Measurements from ENCODE around the gene KLHL11.
"Not testable (repeated sequence)": the region's sequence is repeated elsewhere in the genome, so short reads cannot be mapped to it uniquely, and the experiment has no call there.

The KLHL11 gene

DNA sequence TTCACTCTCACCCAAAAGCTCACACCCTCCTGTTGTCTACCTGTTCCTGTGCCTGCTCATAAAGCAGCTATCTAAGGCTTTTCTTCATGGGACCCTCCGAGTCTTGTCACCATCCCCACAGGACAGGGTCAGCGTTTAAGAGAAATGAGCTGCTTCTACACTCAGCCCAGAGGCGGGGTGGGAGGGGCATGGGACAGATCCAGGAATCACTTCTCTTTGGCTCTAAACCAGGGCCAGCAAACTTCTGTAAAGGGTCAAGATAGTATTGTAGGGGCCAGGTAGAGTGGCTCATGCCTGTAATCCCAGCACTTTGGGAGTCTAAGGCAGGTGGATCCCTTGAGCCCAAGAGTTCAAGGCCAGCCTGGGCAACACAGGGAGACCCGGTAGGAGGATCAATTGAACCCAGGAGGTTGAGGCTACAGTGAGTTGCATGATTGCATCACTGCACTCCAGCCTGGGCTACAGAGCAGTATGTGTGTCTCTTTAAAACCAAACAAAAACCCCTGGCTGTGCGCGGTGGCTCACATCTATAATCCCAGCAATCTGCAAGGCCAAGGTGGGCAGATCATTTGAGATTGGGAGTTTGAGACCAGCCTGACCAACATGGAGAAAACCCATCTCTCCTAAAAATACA is 23.2 kb upstream of the KLHL11 start:
- no peak for DNase-seq (ENCODE audit: low spot score)

DNA sequence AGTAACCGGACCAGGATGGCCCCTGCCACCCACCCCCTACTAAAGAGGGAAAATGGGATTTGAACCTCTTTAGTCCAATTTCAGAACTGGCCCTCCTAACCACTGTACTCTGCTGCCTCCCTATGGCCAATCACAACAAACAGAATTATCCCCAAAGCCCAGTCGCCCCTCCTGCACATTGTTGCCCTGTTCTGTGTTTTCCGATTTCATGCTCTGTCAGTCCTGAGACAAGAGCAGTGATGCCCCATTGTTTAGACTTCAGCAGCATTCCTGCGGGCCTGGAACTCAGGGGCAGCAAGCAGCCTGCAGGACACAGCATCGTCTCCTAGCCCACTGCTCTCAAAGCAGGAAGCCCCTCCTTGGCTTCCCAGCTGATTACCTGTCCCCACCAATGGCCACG is 20.5 kb upstream of the KLHL11 start:
- DNase-seq (ENCODE audit: low spot score) = peak; percentile 24

DNA sequence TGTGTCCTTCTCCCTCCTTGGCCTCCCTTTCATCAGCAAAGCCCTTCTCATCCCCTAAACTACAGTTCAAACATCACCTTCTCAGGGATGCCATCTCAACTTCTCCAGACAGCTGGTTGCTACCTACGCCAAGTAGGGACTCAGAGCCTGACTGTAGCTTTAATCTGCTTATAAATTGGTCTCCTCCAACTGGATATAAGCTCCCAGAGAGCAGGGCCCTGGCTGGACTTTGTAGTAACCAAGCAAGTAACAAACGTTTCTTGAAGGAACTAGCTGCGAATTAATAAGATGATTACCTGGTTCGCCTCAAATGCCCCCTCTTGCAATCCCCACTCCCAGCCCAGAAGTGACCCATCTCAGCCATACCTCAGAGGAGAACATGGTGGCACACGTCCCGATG is 17.5 kb upstream of the KLHL11 start:
- no peak for DNase-seq (ENCODE audit: low spot score)

DNA sequence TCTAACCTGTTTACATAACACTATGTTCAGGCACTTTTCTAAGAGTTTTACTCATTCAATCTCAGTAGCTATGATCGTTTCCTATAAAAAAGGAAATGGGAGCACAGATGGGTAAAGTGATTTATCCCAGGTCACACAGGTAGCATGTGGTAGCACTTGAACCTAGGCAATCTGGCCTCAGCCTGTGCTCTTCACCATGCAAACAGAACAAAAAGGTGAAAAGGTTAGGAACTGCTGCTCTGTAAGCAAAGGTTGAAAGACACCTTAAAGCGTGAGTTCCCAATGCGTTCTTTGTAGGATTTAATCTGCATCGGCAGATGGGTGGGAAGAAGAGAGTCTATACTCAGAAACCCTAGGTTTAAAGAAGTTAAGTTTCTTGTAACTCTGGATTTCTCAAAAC is 14.9 kb upstream of the KLHL11 start:
- no peak for DNase-seq (ENCODE audit: low spot score)

DNA sequence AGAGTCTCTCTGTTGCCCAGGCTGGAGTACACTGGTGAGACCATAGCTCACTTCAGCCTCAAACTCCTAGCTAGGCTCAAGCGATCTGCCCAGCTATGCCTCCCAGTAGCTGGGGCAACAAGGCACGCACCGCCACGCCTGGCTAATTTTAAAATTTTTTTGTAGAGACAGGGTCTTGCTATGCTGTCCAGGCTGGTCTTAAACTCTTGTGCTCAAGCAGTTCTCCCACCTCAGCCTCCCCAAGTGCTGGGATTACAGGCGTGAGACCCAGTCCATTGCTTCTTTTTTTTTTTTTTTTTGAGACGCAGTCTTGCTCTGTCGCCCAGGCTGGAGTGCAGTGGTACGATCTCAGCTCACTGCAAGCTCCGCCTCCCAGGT is 9.1 kb upstream of the KLHL11 start:
- DNase-seq (ENCODE audit: low spot score) = not testable (repeated sequence)

DNA sequence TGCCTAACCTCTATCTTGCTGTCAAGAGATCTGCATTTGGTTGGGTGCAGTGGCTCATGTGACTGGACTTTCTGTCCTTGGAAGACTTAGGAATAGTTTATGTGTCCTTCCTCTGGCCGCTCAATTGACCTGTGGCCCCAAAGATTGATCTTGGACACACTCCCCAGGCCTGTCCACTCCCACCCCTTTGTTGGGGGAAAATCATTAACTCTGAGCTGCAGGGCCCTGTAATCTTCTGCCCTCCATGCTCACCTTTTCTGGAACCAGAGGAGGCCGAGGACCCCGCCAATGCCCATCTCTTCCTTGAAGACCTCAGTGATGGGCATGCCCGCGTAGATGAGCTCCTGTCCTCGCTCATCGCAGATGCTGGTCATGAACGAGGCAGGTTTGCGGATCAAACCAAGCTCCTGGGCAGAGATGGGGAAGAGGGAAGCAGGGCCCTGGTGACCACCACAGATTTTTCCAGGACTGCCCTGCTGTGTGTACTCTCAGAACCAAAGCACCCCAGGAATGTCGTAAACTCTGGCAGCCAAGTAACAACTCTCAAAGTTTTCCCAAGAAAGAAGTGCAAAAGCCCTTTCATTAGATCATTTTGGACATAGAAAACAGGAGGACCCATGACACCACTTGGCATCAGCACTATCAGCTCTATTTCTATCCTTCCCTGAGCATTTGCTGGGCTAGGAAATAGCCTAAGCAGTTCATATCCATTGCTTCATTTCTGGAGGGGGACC is 8.5 kb upstream of the KLHL11 start:
- DNase-seq (ENCODE audit: low spot score) = no peak

DNA sequence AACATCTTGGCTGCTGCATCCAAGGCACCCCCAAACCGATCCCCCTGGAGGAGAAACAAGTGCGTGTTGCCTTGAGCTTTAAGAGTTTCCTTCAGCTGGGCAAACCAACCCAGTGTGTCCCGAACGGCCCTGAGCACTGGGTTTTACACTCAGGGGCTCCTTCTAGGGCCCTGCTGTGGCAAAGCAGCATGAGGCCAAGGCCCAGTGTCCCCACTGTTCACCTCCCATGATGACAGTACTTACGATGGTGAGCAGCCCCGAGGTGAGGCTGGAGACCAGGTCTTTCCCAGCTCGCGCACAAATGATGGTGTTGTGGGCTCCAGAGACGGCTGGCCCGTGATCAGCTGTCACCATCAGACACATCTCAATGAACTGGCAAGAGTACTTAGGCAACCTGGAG is 6.6 kb upstream of the KLHL11 start:
- DNase-seq (ENCODE audit: low spot score) = no peak

DNA sequence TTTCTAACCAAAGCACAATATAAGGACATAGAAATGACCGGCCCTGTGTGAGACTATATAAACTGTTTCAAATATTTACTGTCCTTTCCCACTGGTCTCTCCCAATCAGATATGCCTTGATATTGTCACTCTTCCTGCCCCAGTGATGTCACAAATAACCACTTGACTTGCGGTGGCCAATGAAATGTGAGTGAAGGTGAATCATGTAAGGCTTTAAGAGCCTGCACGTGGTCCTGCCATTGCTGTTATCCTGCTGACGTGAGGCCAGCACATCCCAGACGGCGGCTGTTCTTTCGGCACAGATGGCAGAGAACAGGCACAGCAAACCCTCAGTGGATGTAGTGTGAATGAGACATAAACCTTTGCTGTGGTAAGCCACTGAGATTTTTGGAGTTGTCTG is 5.4 kb upstream of the KLHL11 start:
- DNase-seq (ENCODE audit: low spot score) = no peak

DNA sequence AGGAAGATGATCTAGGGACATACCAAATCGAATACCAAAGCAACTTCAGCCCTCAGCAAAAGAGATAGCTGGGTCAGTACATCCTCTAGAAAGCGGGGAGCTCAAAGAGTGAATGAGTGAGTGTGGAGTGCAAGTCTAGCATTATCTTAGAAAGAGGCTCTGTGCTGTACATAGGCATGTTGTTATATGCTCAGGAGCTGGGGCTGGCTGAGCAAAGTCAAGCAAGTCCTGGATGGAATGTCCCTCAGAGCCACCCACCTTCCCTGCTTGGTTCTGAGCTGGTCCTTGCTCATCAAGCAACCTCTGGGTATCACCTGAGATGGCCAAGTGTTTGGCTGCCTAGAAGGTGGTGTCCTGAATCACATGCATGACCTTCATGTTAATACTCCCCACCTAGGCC is 4.9 kb upstream of the KLHL11 start:
- no peak for DNase-seq (ENCODE audit: low spot score)

DNA sequence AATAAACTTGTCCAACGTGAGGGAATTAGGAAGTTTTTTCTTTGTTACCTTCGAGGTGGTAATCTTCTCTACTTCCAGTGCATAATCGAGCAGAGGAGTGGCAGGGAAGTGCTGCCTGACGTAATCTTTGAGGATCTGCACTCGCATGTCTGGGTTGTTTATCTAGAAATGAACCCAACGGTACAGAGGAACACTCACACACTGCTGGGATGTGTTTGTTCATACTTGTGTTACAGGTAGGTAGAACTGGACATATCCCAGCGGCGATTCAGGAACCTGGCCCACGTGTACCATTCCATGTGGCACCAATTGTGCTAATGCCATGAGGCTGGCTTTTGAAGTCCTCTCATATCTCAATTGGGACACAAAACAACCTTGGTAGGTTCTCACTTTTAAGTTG is 4.2 kb upstream of the KLHL11 start:
- no peak for DNase-seq (ENCODE audit: low spot score)

DNA sequence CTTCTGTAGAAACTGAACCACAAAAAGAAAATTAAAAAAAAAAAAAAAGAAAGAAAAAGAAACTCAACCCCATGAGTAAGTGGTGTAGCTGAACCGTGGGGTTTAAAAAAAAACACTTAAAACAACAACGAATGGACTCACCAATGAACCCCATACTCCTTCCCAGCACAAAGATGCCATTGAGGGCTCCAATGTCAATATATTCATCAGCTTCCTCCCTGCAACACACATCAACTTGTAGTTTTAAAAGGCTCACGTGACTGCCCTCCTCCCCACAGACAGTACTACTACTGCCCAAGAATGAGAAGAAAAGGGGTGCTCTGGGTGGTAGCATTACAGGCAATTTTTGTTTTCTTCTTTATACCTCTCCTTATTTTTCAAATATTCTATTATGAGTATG is 3.3 kb upstream of the KLHL11 start:
- DNase-seq (ENCODE audit: low spot score) = no peak

DNA sequence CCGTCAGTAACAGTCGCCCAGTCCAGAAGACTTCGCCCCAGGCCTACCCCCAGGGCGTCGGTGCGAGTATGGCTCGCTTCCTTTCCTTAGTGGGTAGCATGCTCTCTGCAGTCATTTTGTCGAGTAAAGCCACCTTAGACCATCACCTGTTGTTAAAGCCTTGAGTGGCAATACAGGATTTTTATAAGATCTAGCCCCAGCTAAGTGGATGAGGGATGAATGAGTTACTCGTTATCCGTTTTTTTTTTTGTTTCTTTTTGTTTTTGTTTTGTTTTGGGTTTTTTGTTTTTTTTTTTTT is 322 bp upstream of the KLHL11 start:
- no peak for DNase-seq (ENCODE audit: low spot score)

DNA sequence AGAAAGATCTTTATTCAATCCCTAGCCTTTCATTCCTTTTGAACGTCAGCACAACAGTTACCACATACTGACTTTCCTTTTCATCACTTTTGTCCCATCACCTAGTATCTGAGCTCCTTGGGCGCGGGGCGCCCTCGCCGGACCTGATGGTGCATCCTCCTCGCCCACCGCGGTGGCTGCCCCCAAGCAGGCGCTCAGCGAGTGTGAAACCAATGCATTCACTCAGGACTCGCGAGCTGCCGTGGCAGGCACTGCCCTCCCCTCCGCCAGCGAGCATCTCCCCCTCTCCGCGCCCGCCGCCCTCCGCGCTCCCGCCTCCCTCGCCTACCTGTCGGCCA is 756 bp downstream of the KLHL11 start:
- DNase-seq (ENCODE audit: low spot score) = no peak

DNA sequence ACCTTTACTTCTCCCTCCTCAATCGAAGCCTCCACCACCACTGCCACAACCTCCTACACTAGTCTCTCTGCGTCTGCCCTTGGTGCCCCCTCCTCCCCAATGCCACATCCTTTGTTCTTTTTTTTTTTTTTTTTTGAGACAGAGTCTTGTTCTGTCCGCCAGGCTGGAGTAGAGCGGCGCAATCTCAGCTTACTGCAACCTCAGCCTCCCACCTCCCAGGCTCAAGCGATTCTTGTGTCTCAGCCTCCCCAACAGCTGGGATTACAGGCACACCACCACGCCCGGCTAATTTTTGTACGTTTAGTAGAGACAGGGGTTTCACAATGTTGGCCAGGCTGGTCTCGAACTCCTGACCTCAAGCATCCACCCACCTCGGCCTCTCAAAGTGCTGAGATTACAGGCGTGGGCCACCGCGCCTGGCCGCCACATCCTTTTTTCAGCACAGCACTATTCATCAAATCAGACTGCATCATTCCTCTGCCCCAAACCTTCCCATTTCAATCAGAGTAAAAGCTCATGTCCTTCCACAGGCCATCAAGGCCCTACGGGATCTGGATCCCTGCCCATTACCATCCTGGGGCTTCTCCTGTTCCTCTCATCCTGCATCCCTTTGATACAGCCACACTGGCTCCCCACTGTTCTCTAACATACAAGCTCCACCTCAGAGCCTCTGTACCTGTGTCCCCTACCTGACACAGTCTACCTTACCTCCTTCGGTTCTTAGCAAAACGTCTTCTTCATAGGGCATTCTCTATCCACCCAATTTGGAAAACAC is 2.0 kb downstream of the KLHL11 start:
- DNase-seq (ENCODE audit: low spot score) = no peak

DNA sequence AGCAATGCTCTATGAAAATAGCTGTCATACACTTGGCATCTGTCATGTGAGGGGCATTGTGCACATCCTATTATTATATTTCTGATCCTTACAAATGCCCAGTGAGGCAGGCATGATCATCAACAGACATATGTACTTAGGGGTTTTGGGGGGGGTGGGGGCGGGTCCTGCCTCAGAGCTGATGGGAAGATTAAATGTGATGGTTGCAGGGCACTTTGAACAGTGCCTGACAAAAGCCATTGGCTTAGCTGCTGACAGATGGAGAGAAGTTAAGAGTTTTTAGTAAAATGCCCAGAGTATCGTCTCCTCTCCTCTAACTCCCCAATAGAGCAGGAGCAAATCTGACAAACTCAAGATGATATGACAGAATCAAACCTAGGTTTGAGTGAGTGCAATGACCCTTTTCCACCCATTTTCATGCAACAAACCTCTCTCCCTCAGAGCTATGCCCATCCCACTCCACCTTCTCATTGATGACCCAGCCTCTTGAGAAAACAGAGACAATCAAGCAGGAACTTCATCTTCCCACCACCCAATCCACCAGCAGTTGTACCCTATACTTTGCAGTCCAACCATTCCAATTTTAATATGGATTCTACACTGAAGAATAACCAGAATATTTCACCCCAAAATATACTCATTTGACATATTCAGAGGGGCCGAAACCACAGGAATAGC is 4.8 kb downstream of the KLHL11 start:
- DNase-seq (ENCODE audit: low spot score) = no peak

DNA sequence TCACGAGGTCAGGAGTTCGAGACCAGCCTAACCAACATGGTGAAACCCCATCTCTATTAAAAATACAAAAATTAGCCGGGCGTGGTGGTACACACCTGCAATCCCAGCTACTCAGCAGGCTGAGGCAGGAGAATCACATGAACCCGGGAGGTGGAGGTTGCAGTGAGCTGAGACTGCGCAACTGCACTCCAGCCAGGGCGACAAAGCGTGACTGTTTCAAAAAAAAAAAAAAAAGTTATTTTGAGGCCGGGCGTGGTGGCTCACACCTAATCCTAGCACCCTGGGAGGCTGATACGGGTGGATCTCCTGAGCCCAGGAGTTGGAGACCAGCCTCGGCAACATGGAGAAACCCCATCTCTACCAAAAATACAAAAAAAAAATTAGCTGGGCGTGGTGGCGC is 13.8 kb downstream of the KLHL11 start:
- DNase-seq (ENCODE audit: low spot score) = not testable (repeated sequence)

DNA sequence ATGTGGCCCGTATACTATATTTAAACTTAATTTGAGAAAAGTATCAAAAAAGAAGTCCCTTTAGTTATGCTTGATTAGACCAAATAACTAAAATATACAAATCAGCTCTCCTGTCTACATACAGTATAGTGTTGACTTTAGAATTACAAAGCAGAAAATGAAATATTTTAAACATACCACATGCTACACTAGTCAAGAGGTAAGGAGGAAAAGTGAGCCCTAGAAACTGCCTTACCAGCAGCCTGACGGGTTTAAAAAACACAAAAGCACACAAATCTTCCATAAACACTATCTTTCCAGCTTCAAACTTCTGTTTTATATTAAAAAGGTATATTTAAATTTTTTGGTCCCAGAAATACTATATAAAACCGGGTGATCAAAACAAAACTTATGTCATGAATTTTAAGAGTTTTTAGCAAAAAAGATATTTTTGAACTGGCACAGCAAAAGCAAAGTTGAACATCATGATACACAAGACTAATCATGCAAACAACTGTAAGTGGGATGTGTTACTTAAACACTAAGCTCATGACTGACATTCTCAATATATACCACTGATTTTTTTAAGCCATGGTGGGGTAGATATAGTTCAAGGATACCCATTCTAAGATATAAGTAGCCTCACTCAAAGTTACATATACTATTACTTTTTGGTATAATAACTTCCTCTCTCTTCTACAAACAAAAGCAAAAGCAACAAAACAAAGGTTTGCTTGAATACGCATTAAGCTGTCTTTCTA is 15.8 kb downstream of the KLHL11 start:
- no peak for DNase-seq (ENCODE audit: low spot score)

DNA sequence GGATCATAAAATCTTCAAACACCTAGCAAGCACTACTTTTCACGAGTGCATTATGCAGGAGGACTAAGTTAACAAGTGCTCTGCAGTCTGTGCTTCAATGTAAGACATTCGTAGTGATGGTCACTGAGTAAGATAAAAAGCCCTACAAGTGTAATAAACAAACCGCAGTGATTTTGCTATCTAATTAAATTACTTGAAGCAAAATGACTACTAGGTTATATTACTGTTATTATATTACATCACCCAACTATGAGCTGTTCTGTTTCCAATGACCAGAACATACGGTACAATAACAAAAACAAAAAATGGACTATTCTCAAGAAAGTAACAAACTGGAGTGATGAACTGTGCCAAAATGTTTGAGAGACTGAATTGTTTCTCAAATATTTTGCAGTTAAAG is 16.4 kb downstream of the KLHL11 start:
- DNase-seq (ENCODE audit: low spot score) = no peak

DNA sequence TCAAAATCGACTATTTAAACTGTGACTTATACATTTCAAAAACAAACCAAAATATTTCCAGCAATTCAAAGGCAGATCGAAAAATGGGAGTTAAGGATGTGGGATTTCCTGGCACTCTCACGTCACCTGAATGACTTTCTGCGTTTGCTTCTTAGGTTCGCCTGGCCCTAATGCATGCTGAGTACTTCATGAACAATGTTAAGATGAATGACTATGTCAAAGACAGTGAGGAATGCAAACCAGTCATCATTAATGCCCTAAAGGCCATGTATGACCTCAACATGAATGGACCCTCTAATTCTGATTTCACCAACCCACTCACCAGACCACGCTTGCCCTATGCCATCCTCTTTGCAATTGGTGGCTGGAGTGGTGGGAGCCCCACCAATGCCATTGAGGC is 20.3 kb downstream of the KLHL11 start:
- no peak for DNase-seq (ENCODE audit: low spot score)

DNA sequence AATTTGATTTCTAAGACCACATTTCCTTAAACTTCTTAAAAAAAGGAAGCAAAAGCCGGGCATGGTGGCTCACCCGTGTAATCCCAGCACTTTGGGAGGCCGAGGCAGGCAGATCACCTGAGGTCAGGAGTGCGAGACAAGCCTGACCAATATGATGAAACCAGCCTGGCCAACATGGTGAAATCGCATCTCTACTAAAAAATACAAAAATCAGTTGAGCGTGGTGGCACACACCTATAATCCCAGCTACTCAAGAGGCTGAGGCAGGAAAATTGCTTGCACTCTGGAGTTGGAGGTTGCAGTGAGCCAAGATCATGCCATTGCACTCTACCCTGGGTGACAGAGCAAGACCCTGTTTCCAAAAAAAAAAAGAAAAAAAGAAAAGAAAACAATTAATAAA is 24.4 kb downstream of the KLHL11 start:
- DNase-seq (ENCODE audit: low spot score) = not testable (repeated sequence)

DNA sequence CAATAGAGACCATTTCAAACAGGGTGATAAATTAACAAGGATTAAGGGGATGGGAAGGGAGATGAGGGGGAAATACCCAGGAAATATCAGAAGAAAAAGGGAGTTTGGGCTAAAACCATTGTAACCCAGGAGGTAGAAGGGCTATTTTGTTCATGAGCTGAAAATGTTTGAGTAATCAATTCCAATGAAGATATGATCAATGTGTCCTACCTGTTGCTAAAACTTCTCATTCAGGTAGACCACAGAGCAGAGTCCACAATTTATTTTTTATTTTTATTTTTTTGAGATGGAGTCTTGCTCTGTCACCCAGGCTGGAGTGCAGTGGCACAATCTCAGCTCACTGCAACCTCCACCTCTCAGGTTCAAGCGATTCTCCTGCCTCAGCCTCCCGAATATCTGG is 25.8 kb downstream of the KLHL11 start:
- not testable (repeated sequence) for DNase-seq (ENCODE audit: low spot score)

DNA sequence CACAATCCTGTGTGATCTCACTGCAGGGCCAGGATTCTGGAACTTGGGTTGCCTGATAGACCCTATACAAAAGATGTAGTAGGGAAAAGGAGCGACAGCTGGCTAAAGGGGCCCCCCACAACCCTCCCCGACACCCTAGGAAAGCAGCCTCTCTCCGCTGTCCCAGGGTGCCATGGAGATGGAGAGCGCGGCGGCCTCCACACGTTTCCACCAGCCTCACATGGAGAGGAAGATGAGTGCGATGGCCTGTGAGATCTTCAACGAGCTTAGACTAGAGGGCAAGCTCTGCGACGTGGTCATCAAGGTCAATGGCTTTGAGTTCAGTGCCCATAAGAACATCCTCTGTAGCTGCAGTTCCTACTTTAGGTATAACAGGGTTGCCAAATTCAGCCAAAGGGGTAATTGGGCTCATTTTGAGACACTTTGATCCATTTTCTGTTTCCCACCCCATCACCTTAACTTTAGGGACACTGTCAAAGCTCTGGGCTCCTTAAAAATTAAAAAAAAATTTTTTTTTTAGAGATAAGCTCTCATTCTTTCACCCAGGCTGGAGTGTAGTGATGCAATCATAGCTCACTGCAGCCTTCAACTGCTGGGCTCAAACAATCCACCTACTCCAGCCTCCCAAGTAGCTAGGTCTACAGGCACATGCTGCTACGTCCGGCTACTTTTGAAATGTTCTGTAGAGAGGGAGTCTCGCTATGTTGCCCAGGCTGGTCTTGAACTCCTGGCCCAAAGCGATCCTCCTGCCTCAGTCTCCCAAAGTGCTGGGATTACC is 27.3 kb downstream of the KLHL11 start, which contains the start of gene KLHL10:
Gene KLHL10, plus strand, starts transcription at position 65 of the 778 bp plus-strand sequence. Its CDS starts 108 bp downstream, at position 173.
- no peak for DNase-seq (ENCODE audit: low spot score)

Measured in hematopoietic multipotent progenitor cell treated with erythropoietin and hydrocortisone succinate and interleukin-3 and kit ligand, for 17 days (in vitro differentiated cells).